ENCODE measurements around the gene USP21.

- TF ChIP-seq CTCF (IDR thresholded peaks at IDR 0.05), result no peak
- TF ChIP-seq POLR2A (IDR thresholded peaks at IDR 0.05), result no peak
Measured at GRCh38 chr1:161214369-161214768, 55.1 kb downstream of the USP21 start.

Data from heart left ventricle (tissue), 13 donors.